Mammary epithelial cell (primary cell): ENCODE data around the gene SLAIN2.

ENCODE experiments used
- EZH2 ChIP-seq: IDR thresholded peaks from 2 replicates; pipeline ENCODE4 v1.6.1; 2012; ENCODE audit warnings: low read length, inconsistent platforms, borderline replicate concordance
- TF ChIP-seq, protein P1 (sequence below), 2 donors: IDR thresholded peaks in 1 of 2; conservative IDR thresholded peaks in 1 of 2; 2 replicates each; pipeline ENCODE4 v1.5.1; 2011 to 2012; ENCODE audit warnings: inconsistent platforms in 2 of 2, low read length in 2 of 2, mild to moderate bottlenecking in 2 of 2, control low read depth in 1 of 2, low read depth in 1 of 2; ENCODE audit not compliant: insufficient read depth in 1 of 2; ENCODE audit errors: extremely low read depth in 1 of 2

GRCh38 chr4:48409203-48409602, 67.9 kb downstream of the SLAIN2 start:
- TF ChIP-seq, protein P1, sequence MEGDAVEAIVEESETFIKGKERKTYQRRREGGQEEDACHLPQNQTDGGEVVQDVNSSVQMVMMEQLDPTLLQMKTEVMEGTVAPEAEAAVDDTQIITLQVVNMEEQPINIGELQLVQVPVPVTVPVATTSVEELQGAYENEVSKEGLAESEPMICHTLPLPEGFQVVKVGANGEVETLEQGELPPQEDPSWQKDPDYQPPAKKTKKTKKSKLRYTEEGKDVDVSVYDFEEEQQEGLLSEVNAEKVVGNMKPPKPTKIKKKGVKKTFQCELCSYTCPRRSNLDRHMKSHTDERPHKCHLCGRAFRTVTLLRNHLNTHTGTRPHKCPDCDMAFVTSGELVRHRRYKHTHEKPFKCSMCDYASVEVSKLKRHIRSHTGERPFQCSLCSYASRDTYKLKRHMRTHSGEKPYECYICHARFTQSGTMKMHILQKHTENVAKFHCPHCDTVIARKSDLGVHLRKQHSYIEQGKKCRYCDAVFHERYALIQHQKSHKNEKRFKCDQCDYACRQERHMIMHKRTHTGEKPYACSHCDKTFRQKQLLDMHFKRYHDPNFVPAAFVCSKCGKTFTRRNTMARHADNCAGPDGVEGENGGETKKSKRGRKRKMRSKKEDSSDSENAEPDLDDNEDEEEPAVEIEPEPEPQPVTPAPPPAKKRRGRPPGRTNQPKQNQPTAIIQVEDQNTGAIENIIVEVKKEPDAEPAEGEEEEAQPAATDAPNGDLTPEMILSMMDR (conservative IDR thresholded peaks at IDR 0.05 in 1 of 2, IDR thresholded peaks at IDR 0.05 in 1 of 2; ENCODE audit: extremely low read depth in 1 of 2, insufficient read depth in 1 of 2, low read depth in 1 of 2, low read length in 2 of 2) = no peak
- no peak for TF ChIP-seq EZH2
